Mesenchymal stem cell (in vitro differentiated cells and primary cell): ENCODE measurements around the gene PCDHA5.
"Not testable (repeated sequence)": the region's sequence is repeated elsewhere in the genome, so short reads cannot be mapped to it uniquely, and the experiment has no call there.

ENCODE experiments used
- DNase-seq: peaks from one replicate; pipeline ENCODE4 v3.0.0-alpha.2; 2013
- H2AFZ ChIP-seq: one replicate; pipeline ENCODE4 v1.6.1; 2013; ENCODE audit warnings: low read depth, mild to moderate bottlenecking, control low read depth, inconsistent platforms, low read length, moderate library complexity
- H2AK5ac ChIP-seq: 2 replicates; pipeline ENCODE4 v1.6.1; 2013; ENCODE audit warnings: low read length, moderate library complexity, mild to moderate bottlenecking, inconsistent platforms; ENCODE audit not compliant: severe bottlenecking
- H2BK120ac ChIP-seq: one replicate; pipeline ENCODE4 v1.6.1; 2013; ENCODE audit warnings: low read depth, mild to moderate bottlenecking, inconsistent platforms, low read length, moderate library complexity
- H2BK12ac ChIP-seq, 2 experiments: one replicate each; pipeline ENCODE4 v1.6.1; 2013; ENCODE audit warnings: inconsistent platforms in 2 of 2, low read length in 2 of 2, mild to moderate bottlenecking in 2 of 2, moderate library complexity in 2 of 2, control low read depth in 1 of 2
- H2BK15ac ChIP-seq: one replicate; pipeline ENCODE4 v1.6.1; 2013; ENCODE audit warnings: mild to moderate bottlenecking, low read depth, inconsistent platforms; ENCODE audit not compliant: poor library complexity, severe bottlenecking
- H2BK5ac ChIP-seq: 2 replicates; pipeline ENCODE4 v1.6.1; 2013; ENCODE audit warnings: low read depth, mild to moderate bottlenecking, low read length, control low read depth, inconsistent platforms; ENCODE audit not compliant: poor library complexity, severe bottlenecking
- H3K14ac ChIP-seq, 2 experiments: one replicate each; pipeline ENCODE4 v1.6.1; 2013; ENCODE audit warnings: inconsistent platforms in 2 of 2, low read length in 2 of 2, control low read depth in 1 of 2, mild to moderate bottlenecking in 1 of 2, moderate library complexity in 1 of 2
- H3K18ac ChIP-seq, 2 experiments: one replicate each; pipeline ENCODE4 v1.6.1; 2013; ENCODE audit warnings: inconsistent platforms in 2 of 2, low read length in 2 of 2, control low read depth in 1 of 2, low read depth in 1 of 2, mild to moderate bottlenecking in 1 of 2
- H3K23ac ChIP-seq, 2 experiments: one replicate each; pipeline ENCODE4 v1.6.1; 2013; ENCODE audit warnings: inconsistent platforms in 2 of 2, low read length in 2 of 2, mild to moderate bottlenecking in 2 of 2, moderate library complexity in 2 of 2, control low read depth in 1 of 2
- H3K27ac ChIP-seq: 2 replicates; pipeline ENCODE4 v1.5.1; 2013; ENCODE audit warnings: mild to moderate bottlenecking, moderate library complexity, low read length, control low read depth, inconsistent platforms; ENCODE audit not compliant: poor library complexity, severe bottlenecking
- H3K27me3 ChIP-seq, 2 experiments: 2 replicates each; pipeline versions ENCODE4 v1.6.1 to v1.7.0; 2013; ENCODE audit warnings: low read length in 2 of 2, mild to moderate bottlenecking in 2 of 2, moderate library complexity in 2 of 2, control low read depth in 1 of 2, inconsistent platforms in 1 of 2; ENCODE audit not compliant: control insufficient read depth in 1 of 2, insufficient read depth in 1 of 2
- H3K36me3 ChIP-seq, 2 experiments: 2 replicates each; pipeline versions ENCODE4 v1.6.1 to v1.7.0; 2013; ENCODE audit warnings: low read length in 2 of 2, control low read depth in 1 of 2, inconsistent platforms in 1 of 2, low read depth in 1 of 2, mild to moderate bottlenecking in 1 of 2; ENCODE audit not compliant: insufficient read depth in 2 of 2, control insufficient read depth in 1 of 2
- H3K4ac ChIP-seq, 2 experiments: one replicate each; pipeline ENCODE4 v1.6.1; 2013; ENCODE audit warnings: inconsistent platforms in 2 of 2, low read length in 2 of 2, mild to moderate bottlenecking in 2 of 2, moderate library complexity in 2 of 2, control low read depth in 1 of 2, low read depth in 1 of 2
- H3K4me1 ChIP-seq: 2 replicates; pipeline ENCODE4 v1.6.1; 2013; ENCODE audit warnings: low read depth, low read length, control low read depth; ENCODE audit not compliant: control insufficient read depth, insufficient read depth
- H3K4me2 ChIP-seq: 2 replicates; pipeline ENCODE4 v1.6.1; 2013; ENCODE audit warnings: low read length, mild to moderate bottlenecking, inconsistent platforms; ENCODE audit not compliant: poor library complexity, severe bottlenecking
- H3K4me3 ChIP-seq, 2 experiments: 2 replicates each; pipeline versions ENCODE4 v1.5.1 to v1.7.0; 2013; ENCODE audit warnings: low read length in 2 of 2, mild to moderate bottlenecking in 2 of 2, control low read depth in 1 of 2, low read depth in 1 of 2; ENCODE audit not compliant: insufficient read depth in 1 of 2
- H3K79me1 ChIP-seq: replicated peaks from 2 replicates; pipeline ENCODE4 v1.6.1; 2013; ENCODE audit warnings: mild to moderate bottlenecking, control low read depth, low read length, inconsistent platforms; ENCODE audit not compliant: poor library complexity, severe bottlenecking
- H3K9ac ChIP-seq: 2 replicates; pipeline ENCODE4 v1.7.0; 2013; ENCODE audit warnings: mild to moderate bottlenecking, low read length, moderate library complexity
- H3K9me3 ChIP-seq: 2 replicates; pipeline ENCODE4 v1.7.0; 2013; ENCODE audit warnings: mild to moderate bottlenecking, low read length; ENCODE audit not compliant: control insufficient read depth
- H4K8ac ChIP-seq: one replicate; pipeline ENCODE4 v1.6.1; 2013; ENCODE audit warnings: inconsistent platforms, mild to moderate bottlenecking, low read length, moderate library complexity
- H4K91ac ChIP-seq: one replicate; pipeline ENCODE4 v1.6.1; 2013; ENCODE audit warnings: mild to moderate bottlenecking, low read length, inconsistent platforms
- WGBS: methylation state at CpG from one replicate; pipeline ENCODE4 v1.1.7; 2013; ENCODE audit warnings: mixed read lengths; 5-methylcytosine and 5-hydroxymethylcytosine counted together

Gene PCDHA5

DNA sequence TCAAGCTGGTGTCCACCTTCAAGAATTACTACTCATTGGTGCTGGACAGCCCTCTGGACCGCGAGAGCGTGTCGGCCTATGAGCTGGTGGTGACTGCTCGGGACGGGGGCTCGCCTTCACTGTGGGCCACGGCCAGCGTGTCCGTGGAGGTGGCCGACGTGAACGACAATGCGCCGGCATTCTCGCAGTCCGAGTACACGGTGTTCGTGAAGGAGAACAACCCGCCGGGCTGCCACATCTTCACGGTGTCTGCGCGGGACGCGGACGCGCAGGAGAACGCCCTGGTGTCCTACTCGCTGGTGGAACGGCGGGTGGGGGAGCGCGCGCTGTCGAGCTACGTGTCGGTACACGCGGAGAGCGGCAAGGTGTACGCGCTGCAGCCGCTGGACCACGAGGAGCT, 19.0 kb upstream of the PCDHA5 start:
- not testable (repeated sequence) for H4K8ac ChIP-seq, H3K27me3 ChIP-seq, H3K4me2 ChIP-seq, H3K18ac ChIP-seq, H3K4me3 ChIP-seq, H3K79me1 ChIP-seq, H2BK12ac ChIP-seq, H3K4me1 ChIP-seq, H3K23ac ChIP-seq, H2AK5ac ChIP-seq, H3K27ac ChIP-seq, H2BK120ac ChIP-seq, H3K9ac ChIP-seq, H2BK5ac ChIP-seq, H4K91ac ChIP-seq, H3K14ac ChIP-seq, DNase-seq, H3K4ac ChIP-seq, H3K36me3 ChIP-seq, H2BK15ac ChIP-seq, H2AFZ ChIP-seq
- 97% methylated on average over 44 of the region's 45 CpGs for WGBS
- H3K9me3 ChIP-seq = peaks cover 72% of the 10 kb centered on the region

DNA sequence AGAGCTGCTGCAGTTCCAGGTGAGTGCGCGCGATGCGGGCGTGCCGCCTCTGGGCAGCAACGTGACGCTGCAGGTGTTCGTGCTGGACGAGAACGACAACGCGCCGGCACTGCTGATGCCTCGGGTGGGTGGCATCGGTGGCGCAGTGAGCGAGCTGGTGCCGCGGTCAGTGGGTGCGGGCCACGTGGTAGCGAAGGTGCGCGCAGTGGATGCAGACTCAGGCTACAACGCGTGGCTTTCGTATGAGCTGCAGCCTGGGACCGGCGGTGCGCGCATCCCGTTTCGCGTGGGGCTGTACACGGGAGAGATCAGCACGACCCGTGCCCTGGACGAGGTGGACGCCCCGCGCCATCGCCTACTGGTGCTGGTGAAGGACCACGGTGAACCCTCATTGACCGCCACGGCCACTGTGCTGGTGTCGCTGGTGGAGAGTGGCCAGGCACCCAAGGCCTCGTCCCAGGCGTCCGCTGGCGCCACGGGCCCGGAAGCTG, 18.6 kb upstream of the PCDHA5 start:
- H3K23ac ChIP-seq = no peak overlapping the region
- H3K14ac ChIP-seq = no peak overlapping the region
- peak overlapping the region in 1 of 2 experiments; percentile 6 for H3K4me3 ChIP-seq
- no peak overlapping the region for H2AK5ac ChIP-seq
- H3K79me1 ChIP-seq = peaks cover 3% of the 10 kb centered on the region
- no peak overlapping the region for H2BK12ac ChIP-seq
- peaks cover 5% of the 10 kb centered on the region for H3K4me1 ChIP-seq
- no peak overlapping the region for H3K18ac ChIP-seq
- H3K4me2 ChIP-seq = no peak overlapping the region
- H2BK120ac ChIP-seq = no peak overlapping the region
- no peak overlapping the region for H3K9ac ChIP-seq
- no peaks in the 10 kb centered on the region for H3K27me3 ChIP-seq
- H4K8ac ChIP-seq = no peak overlapping the region
- H4K91ac ChIP-seq = no peak overlapping the region
- H3K36me3 ChIP-seq = peaks cover 0 to 8% of the 10 kb centered on the region in 2 experiments
- no peak overlapping the region for H2BK5ac ChIP-seq
- peaks cover 75% of the 10 kb centered on the region for H3K9me3 ChIP-seq
- H3K27ac ChIP-seq = no peak overlapping the region
- H2AFZ ChIP-seq = no peak overlapping the region
- no peak overlapping the region for H2BK15ac ChIP-seq
- no peak for DNase-seq
- WGBS = 98% methylated on average over 53 of the region's 53 CpGs
- H3K4ac ChIP-seq = no peak overlapping the region

DNA sequence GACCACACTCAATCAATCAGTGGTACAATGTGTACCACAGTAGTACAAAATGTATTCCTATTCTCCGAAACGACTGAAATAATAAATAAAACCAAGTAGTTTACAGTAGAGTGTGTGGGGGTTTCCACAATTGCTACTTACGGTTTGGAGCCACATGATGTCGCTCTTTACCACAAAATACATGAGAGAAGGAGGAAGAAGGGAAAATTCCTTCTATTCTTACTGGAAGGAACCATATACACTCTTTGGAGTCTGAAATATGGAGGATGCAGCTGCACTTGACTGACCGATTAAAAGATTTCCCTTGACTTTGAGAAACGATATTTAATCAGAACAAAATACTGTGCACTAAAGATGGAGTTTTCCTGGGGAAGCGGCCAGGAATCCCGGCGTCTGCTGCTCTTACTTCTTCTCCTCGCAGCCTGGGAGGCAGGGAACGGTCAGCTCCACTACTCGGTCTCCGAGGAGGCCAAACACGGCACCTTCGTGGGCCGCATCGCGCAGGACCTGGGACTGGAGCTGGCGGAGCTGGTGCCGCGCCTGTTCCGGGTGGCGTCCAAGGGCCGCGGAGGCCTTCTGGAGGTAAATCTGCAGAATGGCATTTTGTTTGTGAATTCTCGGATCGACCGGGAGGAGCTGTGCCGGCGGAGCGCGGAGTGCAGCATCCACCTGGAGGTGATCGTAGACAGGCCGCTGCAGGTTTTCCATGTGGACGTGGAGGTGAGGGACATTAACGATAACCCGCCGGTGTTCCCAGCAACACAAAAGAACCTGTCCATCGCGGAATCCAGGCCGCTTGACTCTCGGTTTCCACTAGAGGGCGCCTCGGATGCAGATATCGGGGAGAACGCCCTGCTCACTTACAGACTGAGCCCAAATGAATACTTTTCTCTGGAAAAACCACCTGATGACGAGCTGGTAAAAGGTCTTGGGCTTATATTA, 14.3 kb upstream of the PCDHA5 start, which contains the start of gene PCDHA4:
Gene PCDHA4 (plus strand): TSS at position 235 of the 942 bp plus-strand sequence.
- WGBS = 46% methylated on average over 42 of the region's 47 CpGs
- Histone ChIP-seq H3K27me3 (no peaks in the 10 kb centered on the region), H3K9me3 (peaks cover 56% of the 10 kb centered on the region), H3K4me2 (peak within 1 kb of the TSS; percentile 18), H2AK5ac (no peak within 1 kb of the TSS), H3K4me3 (peak within 1 kb of the TSS; percentile 56 to 68), H2BK12ac (no peak within 1 kb of the TSS), H2BK15ac (no peak within 1 kb of the TSS), H3K14ac (no peak within 1 kb of the TSS), H3K23ac (no peak within 1 kb of the TSS), H2AFZ (peak within 1 kb of the TSS; percentile 55), H4K91ac (no peak within 1 kb of the TSS), H3K4me1 (peaks cover 7% of the 10 kb centered on the region), H3K27ac (peak within 1 kb of the TSS; percentile 26), H3K79me1 (peaks cover 5% of the 10 kb centered on the region), H3K36me3 (peaks cover 0 to 15% of the 10 kb centered on the region in 2 experiments), H3K18ac (no peak within 1 kb of the TSS), H3K4ac (no peak within 1 kb of the TSS), H3K9ac (no peak within 1 kb of the TSS), H4K8ac (no peak within 1 kb of the TSS), H2BK120ac (no peak within 1 kb of the TSS), H2BK5ac (no peak within 1 kb of the TSS)
- DNase-seq = peak; percentile 71

DNA sequence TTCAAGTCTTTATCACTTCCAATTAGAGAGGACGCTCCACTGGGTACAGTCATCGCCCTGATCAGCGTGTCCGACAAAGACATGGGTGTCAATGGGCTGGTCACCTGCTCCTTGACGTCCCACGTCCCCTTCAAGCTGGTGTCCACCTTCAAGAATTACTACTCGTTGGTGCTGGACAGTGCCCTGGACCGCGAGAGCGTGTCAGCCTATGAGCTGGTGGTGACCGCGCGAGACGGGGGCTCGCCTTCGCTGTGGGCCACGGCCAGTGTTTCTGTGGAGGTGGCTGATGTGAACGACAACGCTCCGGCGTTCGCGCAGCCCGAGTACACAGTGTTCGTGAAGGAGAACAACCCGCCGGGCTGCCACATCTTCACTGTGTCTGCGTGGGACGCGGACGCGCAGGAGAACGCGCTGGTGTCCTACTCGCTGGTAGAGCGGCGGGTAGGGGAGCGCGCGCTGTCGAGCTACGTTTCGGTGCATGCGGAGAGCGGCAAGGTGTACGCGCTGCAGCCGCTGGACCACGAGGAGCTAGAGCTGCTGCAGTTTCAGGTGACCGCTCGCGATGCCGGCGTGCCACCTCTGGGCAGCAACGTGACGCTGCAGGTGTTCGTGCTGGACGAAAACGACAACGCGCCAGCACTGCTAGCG, 13.0 kb upstream of the PCDHA5 start:
- not testable (repeated sequence) for H2BK5ac ChIP-seq, H3K14ac ChIP-seq, H3K18ac ChIP-seq, H4K8ac ChIP-seq, H3K4me1 ChIP-seq, H2BK15ac ChIP-seq, H3K36me3 ChIP-seq, H3K4me3 ChIP-seq, H3K79me1 ChIP-seq, H3K9ac ChIP-seq, H3K27me3 ChIP-seq, DNase-seq, H3K23ac ChIP-seq, H3K4me2 ChIP-seq, H2AFZ ChIP-seq, H4K91ac ChIP-seq, H3K27ac ChIP-seq, H2AK5ac ChIP-seq, H2BK120ac ChIP-seq, H3K4ac ChIP-seq, H2BK12ac ChIP-seq
- WGBS = 98% methylated on average over 62 of the region's 62 CpGs
- peaks cover 58% of the 10 kb centered on the region for H3K9me3 ChIP-seq
